Adrenal gland (tissue), 12 donors: ENCODE results near the gene CCDC61. TPM values are rescaled to one million over a fixed set of nuclear protein-coding genes. Genes with fewer than 3 reads are reported as not detected.

Source experiments
- DNase-seq, 7 donors: peaks; one replicate each; pipeline ENCODE4 v3.0.0-alpha.2; 2019 to 2020
- H3K27ac ChIP-seq, 5 donors: fragments of 200-600 bp; sonication (generic) in 4 of 5; 1 replicate in 3 of 5; 2 replicates in 2 of 5; pipeline versions ENCODE4 v1.5.1 to v1.8.0; 2016 to 2020; ENCODE audit warnings: mild to moderate bottlenecking in 1 of 5
- H3K27me3 ChIP-seq: fragments of 200-600 bp; 2 replicates; pipeline ENCODE4 v1.8.0; 2021
- H3K36me3 ChIP-seq, 2 donors: fragments of 200-600 bp; replicated peaks in 1 of 2; 1 replicate in 1 of 2; 2 replicates in 1 of 2; pipeline versions ENCODE4 v1.5.1 to v1.8.0; 2018 to 2022
- H3K4me1 ChIP-seq, 2 donors: fragments of 200-600 bp; replicated peaks in 1 of 2; 1 replicate in 1 of 2; 2 replicates in 1 of 2; pipeline versions ENCODE4 v1.5.1 to v1.8.0; 2018 to 2021
- H3K4me3 ChIP-seq, 4 donors: fragments of 200-600 bp; sonication (generic) in 3 of 4; one replicate each; pipeline ENCODE4 v1.5.1; 2016 to 2018
- H3K9me3 ChIP-seq, 3 donors: fragments of 200-600 bp; sonication (generic) in 1 of 3; replicated peaks in 1 of 3; 1 replicate in 2 of 3; 2 replicates in 1 of 3; pipeline versions ENCODE4 v1.5.1 to v1.8.0; 2016 to 2021
- POLR2A ChIP-seq, 2 donors: fragments of 450-650 bp; IDR thresholded peaks; one replicate each; pipeline ENCODE4 v1.6.1; 2017; ENCODE audit warnings: antibody characterized with exemption in 2 of 2, mild to moderate bottlenecking in 2 of 2, moderate library complexity in 1 of 2
- WGBS, 4 donors: extraction: QIAGEN DNeasy Blood & Tissue Kit in 2 of 4; methylation state at CpG; one replicate each; pipeline versions ENCODE4 v1.1.5 to v1.1.7; 2013 to 2017; 5-methylcytosine and 5-hydroxymethylcytosine counted together
- intact Hi-C, 2 donors: fragments of 100-400 bp; cut with DNase I; formaldehyde crosslinking; loops; one replicate each; pipeline versions ENCODE4 v1.14.1 to v1.15.0; 2022 to 2023
- polyA plus RNA-seq, 3 donors: library from polyadenylated mRNA; stranded (reverse); fragments of 200-250 nt in 2 of 3; fragments of 350-450 nt in 1 of 3; fragmentation: Illumina TruSeq in 1 of 3; extraction: RNeasy Lipid Tissue Mini Kit (QIAGEN cat#74804) in 1 of 3; gene quantifications; one replicate each; pipeline ENCODE4 v1.2.3, GENCODE V29; 2013 to 2014
- total RNA-seq, 9 donors: library from RNA; depleted of rRNA in 4 of 9; stranded (reverse); fragments of >200 nt in 4 of 9; fragments of 120-200 nt in 1 of 9; fragmentation: NEBNext Ultra II Directional in 1 of 9; extraction: Animal tissue kit (Norgen Biotek cat#: 25700) in 1 of 9; gene quantifications; one replicate each; pipeline versions ENCODE4 v1.1.0 to v1.2.4, GENCODE V29; 2013 to 2023
- TF ChIP-seq, protein P1 (sequence below), 6 experiments: fragments of 450-650 bp in 4 of 6; fragments of 200-600 bp in 2 of 6; sonication (generic) in 1 of 6; IDR thresholded peaks; 1 replicate in 5 of 6; 2 replicates in 1 of 6; pipeline versions ENCODE4 v1.5.1 to v1.8.0; 2016 to 2021; ENCODE audit warnings: antibody characterized with exemption in 6 of 6, mild to moderate bottlenecking in 2 of 6, moderate library complexity in 1 of 6
- donor health status: healthy with polysubstance abuse.
- donor health status: Bipolar disorder and iron deficiency.
- donor health status: DM: yes; HTN: yes; CAD: no.
- donor health status: DM: no; HTN: no; CAD: no.
- donor health status: DM: no; HTN: no; CAD: no.
- donor health status: DM: yes; HTN: yes; CAD: no.

Gene CCDC61
- total and polyA plus RNA-seq, 12 donors, result 2.8 to 45.9 (median 15.0) TPM

DNA sequence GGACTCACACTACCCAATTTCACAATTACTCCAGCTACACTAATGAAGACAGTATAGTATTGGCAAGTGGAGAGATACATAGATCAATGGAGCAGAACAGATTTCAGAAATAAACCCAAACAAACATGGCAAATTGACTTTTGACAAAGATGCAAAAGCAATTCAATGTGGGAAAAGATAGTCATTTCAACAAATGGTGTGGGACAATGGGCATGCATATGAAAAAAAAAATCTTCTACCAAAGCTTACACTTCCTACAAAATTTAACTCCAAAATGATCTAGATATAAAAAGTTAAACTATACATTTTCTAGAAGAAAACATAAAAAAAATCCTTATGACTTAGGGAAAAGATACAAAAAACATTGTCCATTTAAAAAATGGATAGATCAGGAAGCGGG, 48.3 kb downstream of the CCDC61 start:
- no peak for DNase-seq
- no peaks in the 10 kb centered on the region for H3K36me3 ChIP-seq
- TF ChIP-seq, protein P1, sequence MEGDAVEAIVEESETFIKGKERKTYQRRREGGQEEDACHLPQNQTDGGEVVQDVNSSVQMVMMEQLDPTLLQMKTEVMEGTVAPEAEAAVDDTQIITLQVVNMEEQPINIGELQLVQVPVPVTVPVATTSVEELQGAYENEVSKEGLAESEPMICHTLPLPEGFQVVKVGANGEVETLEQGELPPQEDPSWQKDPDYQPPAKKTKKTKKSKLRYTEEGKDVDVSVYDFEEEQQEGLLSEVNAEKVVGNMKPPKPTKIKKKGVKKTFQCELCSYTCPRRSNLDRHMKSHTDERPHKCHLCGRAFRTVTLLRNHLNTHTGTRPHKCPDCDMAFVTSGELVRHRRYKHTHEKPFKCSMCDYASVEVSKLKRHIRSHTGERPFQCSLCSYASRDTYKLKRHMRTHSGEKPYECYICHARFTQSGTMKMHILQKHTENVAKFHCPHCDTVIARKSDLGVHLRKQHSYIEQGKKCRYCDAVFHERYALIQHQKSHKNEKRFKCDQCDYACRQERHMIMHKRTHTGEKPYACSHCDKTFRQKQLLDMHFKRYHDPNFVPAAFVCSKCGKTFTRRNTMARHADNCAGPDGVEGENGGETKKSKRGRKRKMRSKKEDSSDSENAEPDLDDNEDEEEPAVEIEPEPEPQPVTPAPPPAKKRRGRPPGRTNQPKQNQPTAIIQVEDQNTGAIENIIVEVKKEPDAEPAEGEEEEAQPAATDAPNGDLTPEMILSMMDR (IDR thresholded peaks at IDR 0.05), result no peak
- TF ChIP-seq POLR2A (IDR thresholded peaks at IDR 0.05), result no peak
- no peaks in the 10 kb centered on the region for H3K9me3 ChIP-seq
- WGBS, 4 donors, result 84 to 100% (median 91%) methylated on average over 1 of the region's 1 CpG
- intact Hi-C loops, result no loop called here
- no peak overlapping the region for H3K27ac ChIP-seq
- no peaks in the 10 kb centered on the region for H3K4me1 ChIP-seq
- peaks cover 20% of the 10 kb centered on the region for H3K27me3 ChIP-seq
- H3K4me3 ChIP-seq, result no peak overlapping the region

GRCh38 chr19:46049597-46049996, 54.3 kb downstream of the CCDC61 start:
- DNase-seq, result no peak
- Histone ChIP-seq H3K9me3 (no peaks in the 10 kb centered on the region), H3K4me3 (no peak overlapping the region), H3K36me3 (no peaks in the 10 kb centered on the region), H3K27ac (no peak overlapping the region), H3K4me1 (no peaks in the 10 kb centered on the region), H3K27me3 (peaks cover 6% of the 10 kb centered on the region)
- no peak for TF ChIP-seq POLR2A (IDR thresholded peaks at IDR 0.05)
- TF ChIP-seq, protein P1 (IDR thresholded peaks at IDR 0.05), result no peak
- intact Hi-C loops, result no loop called here
- 29 to 59% (median 46%) methylated on average over 5 to 7 of the region's 7 CpGs for WGBS, 4 donors

DNA sequence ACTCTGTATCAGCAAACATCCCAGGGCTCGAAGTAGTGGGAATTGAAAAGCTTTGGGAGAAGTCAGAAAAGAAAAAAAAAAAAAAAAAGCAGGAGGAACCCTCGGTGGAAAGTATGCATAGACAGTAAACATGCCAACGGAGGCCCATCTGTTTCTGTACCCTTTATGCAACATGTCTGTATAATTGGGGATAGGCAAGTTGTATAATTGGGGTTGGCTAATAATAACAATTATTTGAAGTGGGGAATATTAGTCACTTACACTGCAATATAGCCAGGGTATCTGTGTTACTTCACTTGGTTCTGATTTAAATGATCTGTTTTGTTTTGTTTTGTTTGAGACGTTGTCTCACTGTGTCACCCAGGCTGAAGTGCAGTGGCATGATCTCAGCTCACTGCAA, 57.6 kb downstream of the CCDC61 start:
- intact Hi-C loops, result no loop called here
- no peak for DNase-seq
- Histone ChIP-seq H3K36me3 (no peaks in the 10 kb centered on the region), H3K4me1 (no peaks in the 10 kb centered on the region), H3K4me3 (no peak overlapping the region), H3K27me3 (no peaks in the 10 kb centered on the region), H3K27ac (no peak overlapping the region), H3K9me3 (no peaks in the 10 kb centered on the region)
- WGBS, 4 donors, result 53 to 62% (median 55%) methylated on average over 4 of the region's 4 CpGs
- TF ChIP-seq POLR2A (IDR thresholded peaks at IDR 0.05), result no peak
- TF ChIP-seq, protein P1 (IDR thresholded peaks at IDR 0.05), result no peak

- no peaks in the 10 kb centered on the region for H3K9me3 ChIP-seq
- H3K27ac ChIP-seq, result no peak overlapping the region
- H3K27me3 ChIP-seq, result no peaks in the 10 kb centered on the region
- no peaks in the 10 kb centered on the region for H3K36me3 ChIP-seq
- TF ChIP-seq, protein P1 (IDR thresholded peaks at IDR 0.05), result no peak
- TF ChIP-seq POLR2A (IDR thresholded peaks at IDR 0.05), result no peak
- intact Hi-C loops, result no loop called here
- no peak for DNase-seq
- no peak overlapping the region for H3K4me3 ChIP-seq
- no peaks in the 10 kb centered on the region for H3K4me1 ChIP-seq
- WGBS, 4 donors, result 51 to 61% (median 56%) methylated on average over 4 of the region's 4 CpGs
Observed at GRCh38 chr19:46056536-46056935, 61.3 kb downstream of the CCDC61 start.
